DOHH2 (cell line): ENCODE measurements around the gene AZGP1.
"Not testable (repeated sequence)": the region's sequence is repeated elsewhere in the genome, so short reads cannot be mapped to it uniquely, and the experiment has no call there.

ENCODE experiments used
- H3F3A ChIP-seq: fragments of 200-600 bp; sonication (generic), shearing (Covaris generic); 2 replicates; pipeline ENCODE4 v1.6.0; 2016; ENCODE audit warnings: antibody characterized with exemption, mild to moderate bottlenecking; ENCODE audit not compliant: control insufficient read depth, insufficient read depth
- H3K27ac ChIP-seq: fragments of 200-600 bp; sonication (generic); 2 replicates; pipeline ENCODE4 v1.5.1; 2014; ENCODE audit warnings: low read depth, mild to moderate bottlenecking, low read length, moderate library complexity
- H3K27me3 ChIP-seq: fragments of 200-600 bp; sonication (generic); 2 replicates; pipeline ENCODE4 v1.6.1; 2014; ENCODE audit warnings: mild to moderate bottlenecking, low read length, mixed read lengths; ENCODE audit not compliant: control insufficient read depth
- H3K36me3 ChIP-seq: fragments of 200-600 bp; sonication (generic); 2 replicates; pipeline ENCODE4 v1.6.1; 2014; ENCODE audit warnings: mild to moderate bottlenecking, low read length, moderate library complexity, mixed read lengths; ENCODE audit not compliant: control insufficient read depth
- H3K4me1 ChIP-seq: fragments of 200-600 bp; sonication (generic); 2 replicates; pipeline ENCODE4 v1.6.1; 2014; ENCODE audit warnings: mild to moderate bottlenecking, low read length, mixed read lengths; ENCODE audit not compliant: control insufficient read depth
- H3K4me2 ChIP-seq: fragments of 200-600 bp; sonication (generic); 2 replicates; pipeline ENCODE4 v1.6.0; 2014; ENCODE audit warnings: mild to moderate bottlenecking, low read length, moderate library complexity
- H3K4me3 ChIP-seq: fragments of 200-600 bp; sonication (generic); 2 replicates; pipeline ENCODE4 v1.5.1; 2014; ENCODE audit warnings: mild to moderate bottlenecking, low read length, mixed read lengths
- H3K79me2 ChIP-seq: fragments of 200-600 bp; sonication (generic); 2 replicates; pipeline ENCODE4 v1.6.1; 2014; ENCODE audit warnings: mild to moderate bottlenecking, low read length, mixed read lengths; ENCODE audit not compliant: control insufficient read depth
- H3K9me2 ChIP-seq: fragments of 200-600 bp; sonication (generic); replicated peaks from 2 replicates; pipeline ENCODE4 v1.6.1; 2014; ENCODE audit warnings: mild to moderate bottlenecking, low read length, mixed read lengths; ENCODE audit not compliant: control insufficient read depth
- H3K9me3 ChIP-seq: fragments of 200-600 bp; sonication (generic); 2 replicates; pipeline ENCODE4 v1.6.1; 2014; ENCODE audit warnings: antibody characterized with exemption, low read length, mixed read lengths; ENCODE audit not compliant: control insufficient read depth, insufficient read depth
- H4K20me1 ChIP-seq: fragments of 200-600 bp; sonication (generic); 2 replicates; pipeline ENCODE4 v1.6.0; 2014; ENCODE audit warnings: low read depth, mild to moderate bottlenecking, antibody characterized with exemption, low read length, moderate library complexity; ENCODE audit not compliant: control insufficient read depth, insufficient read depth
- CTCF ChIP-seq: fragments of 200-600 bp; sonication (generic); IDR thresholded peaks from one replicate; pipeline ENCODE4 v1.5.1; 2014; ENCODE audit warnings: antibody characterized with exemption, mild to moderate bottlenecking, low read depth, low read length; ENCODE audit not compliant: poor library complexity, severe bottlenecking
- EZH2phosphoT487 ChIP-seq: fragments of 200-600 bp; sonication (generic); IDR thresholded peaks from 2 replicates; pipeline ENCODE4 v1.6.1; 2017; ENCODE audit warnings: borderline replicate concordance, mild to moderate bottlenecking, antibody characterized with exemption, low read length, moderate library complexity, mixed read lengths

AZGP1 gene

GRCh38 chr7:99953649-99954048 is 22.2 kb downstream of the AZGP1 start:
- peaks cover 7% of the 10 kb centered on the region for H3K9me3 ChIP-seq
- H4K20me1 ChIP-seq, result no peaks in the 10 kb centered on the region
- no peaks in the 10 kb centered on the region for H3F3A ChIP-seq
- no peaks in the 10 kb centered on the region for H3K36me3 ChIP-seq
- H3K4me2 ChIP-seq, result 0 out of 2 replicates have a peak overlapping the region, but pooled peaks have one; percentile 0
- peaks cover 15% of the 10 kb centered on the region for H3K4me1 ChIP-seq
- peaks cover 29% of the 10 kb centered on the region for H3K27me3 ChIP-seq
- H3K4me3 ChIP-seq, result no peak overlapping the region
- no peaks in the 10 kb centered on the region for H3K9me2 ChIP-seq
- H3K27ac ChIP-seq, result no peak overlapping the region
- H3K79me2 ChIP-seq, result no peaks in the 10 kb centered on the region
- TF ChIP-seq CTCF (no peak), EZH2phosphoT487 (no peak)

- Histone ChIP-seq H3K27me3 (peaks cover 20% of the 10 kb centered on the region), H3K4me1 (peaks cover 17% of the 10 kb centered on the region)
- H3K4me3 ChIP-seq, H3F3A ChIP-seq, H3K9me3 ChIP-seq, H3K36me3 ChIP-seq, H3K4me2 ChIP-seq, H4K20me1 ChIP-seq, H3K9me2 ChIP-seq, H3K27ac ChIP-seq, H3K79me2 ChIP-seq: not testable (repeated sequence)
Observed at GRCh38 chr7:99952649-99953048, 23.2 kb downstream of the AZGP1 start.

- not testable (repeated sequence) for H4K20me1 ChIP-seq, H3K9me3 ChIP-seq, H3K4me3 ChIP-seq, H3K36me3 ChIP-seq, H3F3A ChIP-seq, H3K79me2 ChIP-seq, H3K27ac ChIP-seq, H3K27me3 ChIP-seq, H3K9me2 ChIP-seq, H3K4me2 ChIP-seq
- H3K4me1 ChIP-seq, result peaks cover 20% of the 10 kb centered on the region
Observed at GRCh38 chr7:99950819-99951218, 25.0 kb downstream of the AZGP1 start.

GRCh38 chr7:99949645-99950228 is 26.1 kb downstream of the AZGP1 start:
- TF ChIP-seq EZH2phosphoT487, result no peak
- peak; percentile 67 for TF ChIP-seq CTCF
- Histone ChIP-seq H3K4me1 (peaks cover 21% of the 10 kb centered on the region), H3K4me2 (no peak overlapping the region), H3K4me3 (no peak overlapping the region), H3K9me3 (peaks cover 7% of the 10 kb centered on the region), H3K27ac (no peak overlapping the region), H3K9me2 (no peaks in the 10 kb centered on the region), H3K79me2 (no peaks in the 10 kb centered on the region), H3F3A (no peaks in the 10 kb centered on the region), H4K20me1 (no peaks in the 10 kb centered on the region), H3K36me3 (no peaks in the 10 kb centered on the region), H3K27me3 (no peaks in the 10 kb centered on the region)
